ENCODE measurements around the gene TANGO2. TPM values are rescaled to one million over a fixed set of nuclear protein-coding genes. Genes with fewer than 3 reads are reported as not detected.

TANGO2 gene
- total and polyA plus RNA-seq, 9 of the 15 experiments (the other 6 are each of a cell fraction or from before 2014, with no cell fraction given): 15.5 to 94.9 (median 70.1) TPM

DNA sequence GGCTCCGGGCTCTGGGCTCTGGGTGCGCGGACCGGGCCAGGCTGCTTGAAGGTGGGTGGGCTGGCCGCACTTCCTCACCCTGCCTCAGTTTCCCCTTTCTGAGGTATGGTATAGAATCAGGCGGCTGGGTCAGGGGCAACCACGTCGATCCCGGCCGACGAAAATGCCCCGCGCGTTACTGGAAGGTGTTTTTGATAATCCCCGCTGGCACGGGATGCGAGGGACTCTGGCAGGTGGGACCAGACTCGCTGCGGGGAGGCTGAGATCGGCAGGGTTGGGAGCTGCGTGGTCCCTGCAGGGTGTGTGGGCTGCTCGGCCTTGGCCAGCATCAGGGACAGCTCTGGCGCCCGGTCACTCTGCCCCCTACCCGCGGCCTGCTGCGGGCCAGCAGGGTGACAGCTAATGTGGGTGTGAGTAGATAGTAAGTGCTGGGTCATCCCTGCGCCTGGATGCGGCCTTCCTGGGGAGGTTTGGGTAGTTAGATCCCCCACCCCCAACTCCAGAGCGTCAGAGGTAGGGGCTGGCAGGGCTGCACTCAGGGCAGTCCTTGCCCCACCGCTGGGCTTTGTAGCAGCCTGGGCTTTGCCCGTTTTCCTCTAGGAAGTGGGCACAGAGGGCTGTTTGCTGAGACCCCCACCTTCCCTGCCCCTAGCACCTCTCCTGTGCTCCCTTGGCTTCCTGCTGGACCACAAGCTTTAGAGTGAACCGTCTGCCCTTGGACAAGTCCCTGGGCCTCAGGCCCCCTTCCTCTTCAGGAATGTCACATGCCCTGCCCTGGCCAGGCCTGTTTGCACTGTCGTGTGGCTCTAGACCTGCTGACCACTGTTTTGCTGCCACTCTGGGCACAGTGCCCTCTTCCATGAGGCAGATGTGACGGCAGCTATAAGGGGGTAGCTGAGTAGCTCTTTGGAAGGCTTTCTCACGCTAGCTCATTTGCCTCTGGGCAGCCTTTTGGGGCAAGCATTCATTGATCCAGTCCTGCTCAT lies 579 bp downstream of the TANGO2 start (continued):
- no peak for TF ChIP-seq BRF2 (IDR thresholded peaks at IDR 0.05; ENCODE audit: borderline replicate concordance, insufficient read depth, insufficient read length)
- TF ChIP-seq, protein P1, sequence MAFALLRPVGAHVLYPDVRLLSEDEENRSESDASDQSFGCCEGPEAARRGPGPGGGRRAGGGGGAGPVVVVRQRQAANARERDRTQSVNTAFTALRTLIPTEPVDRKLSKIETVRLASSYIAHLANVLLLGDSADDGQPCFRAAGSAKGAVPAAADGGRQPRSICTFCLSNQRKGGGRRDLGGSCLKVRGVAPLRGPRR (CRISPR knock-in tag; IDR thresholded peaks at IDR 0.05): peak; percentile 79; the same call in 1 of the 2 replicates
- TF ChIP-seq LARP7 (IDR thresholded peaks at IDR 0.05): no peak
- peak in 1 of 2 experiments; percentile 97; a peak in 2 of 4 replicates for TF ChIP-seq SIN3A (IDR thresholded peaks at IDR 0.05; ENCODE audit: borderline replicate concordance in 2 of 2, control insufficient read depth in 1 of 2, low read depth in 2 of 2, low read length in 2 of 2)
- TF ChIP-seq DACH1 (IDR thresholded peaks at IDR 0.05; ENCODE audit: partially characterized antibody): no peak
- no peak for TF ChIP-seq MITF (IDR thresholded peaks at IDR 0.05)
- TF ChIP-seq ZHX1 (conservative IDR thresholded peaks at IDR 0.05; ENCODE audit: low read length): no peak; the same call in 1 of the 2 replicates

Data from K562 (cell line).